D721Med (cell line): Measurements from ENCODE around the gene ADCYAP1R1.

ENCODE experiments used
- DNase-seq: peaks from one replicate; pipeline ENCODE4 v3.0.0; 2011; ENCODE audit warnings: low spot score; ENCODE audit not compliant: insufficient read length
- FAIRE-seq: peaks from 2 replicates; lab custom pipeline; 2011; peaks lifted over from hg19 to GRCh38; lab: Jason Lieb, UNC
- CTCF ChIP-seq: IDR thresholded peaks from 2 replicates; pipeline ENCODE4 v1.5.1; 2012; ENCODE audit warnings: mild to moderate bottlenecking, control low read depth; ENCODE audit not compliant: insufficient read depth; ENCODE audit errors: missing control alignments

The ADCYAP1R1 gene

GRCh38 chr7:31113660-31114059 lies 61.6 kb downstream of the ADCYAP1R1 start:
- FAIRE-seq (no peak), DNase-seq (no peak)
- TF ChIP-seq CTCF = no peak

GRCh38 chr7:31114593-31115343 lies 62.7 kb downstream of the ADCYAP1R1 start:
- no peak for TF ChIP-seq CTCF
- DNase-seq = no peak
- no peak for FAIRE-seq

- FAIRE-seq = no peak
- no peak for DNase-seq
- no peak for TF ChIP-seq CTCF
These were observed 64.5 kb downstream of the ADCYAP1R1 start for GRCh38 chr7:31116615-31117014.

- no peak for TF ChIP-seq CTCF
- DNase-seq = no peak
- FAIRE-seq = no peak
These were observed 67.1 kb downstream of the ADCYAP1R1 start for GRCh38 chr7:31119249-31119648.

- no peak for TF ChIP-seq CTCF
- no peak for FAIRE-seq
- no peak for DNase-seq
These were observed 68.8 kb downstream of the ADCYAP1R1 start for GRCh38 chr7:31120800-31121513.

- FAIRE-seq = no peak
- DNase-seq = no peak
- no peak for TF ChIP-seq CTCF
These were observed 69.5 kb downstream of the ADCYAP1R1 start for GRCh38 chr7:31121601-31122000.

GRCh38 chr7:31122649-31123058 lies 70.5 kb downstream of the ADCYAP1R1 start:
- FAIRE-seq = no peak
- DNase-seq = no peak
- TF ChIP-seq CTCF = peak; percentile 93
